DOHH2 (cell line): ENCODE measurements around the gene RPTOR.

ENCODE experiments used
- EZH2phosphoT487 ChIP-seq: fragments of 200-600 bp; sonication (generic); IDR thresholded peaks from 2 replicates; pipeline ENCODE4 v1.6.1; 2017; ENCODE audit warnings: borderline replicate concordance, mild to moderate bottlenecking, antibody characterized with exemption, low read length, moderate library complexity, mixed read lengths
- TF ChIP-seq, protein P1 (sequence below): fragments of 200-600 bp; sonication (generic); IDR thresholded peaks from one replicate; pipeline ENCODE4 v1.5.1; 2014; ENCODE audit warnings: antibody characterized with exemption, mild to moderate bottlenecking, low read depth, low read length; ENCODE audit not compliant: poor library complexity, severe bottlenecking

DNA sequence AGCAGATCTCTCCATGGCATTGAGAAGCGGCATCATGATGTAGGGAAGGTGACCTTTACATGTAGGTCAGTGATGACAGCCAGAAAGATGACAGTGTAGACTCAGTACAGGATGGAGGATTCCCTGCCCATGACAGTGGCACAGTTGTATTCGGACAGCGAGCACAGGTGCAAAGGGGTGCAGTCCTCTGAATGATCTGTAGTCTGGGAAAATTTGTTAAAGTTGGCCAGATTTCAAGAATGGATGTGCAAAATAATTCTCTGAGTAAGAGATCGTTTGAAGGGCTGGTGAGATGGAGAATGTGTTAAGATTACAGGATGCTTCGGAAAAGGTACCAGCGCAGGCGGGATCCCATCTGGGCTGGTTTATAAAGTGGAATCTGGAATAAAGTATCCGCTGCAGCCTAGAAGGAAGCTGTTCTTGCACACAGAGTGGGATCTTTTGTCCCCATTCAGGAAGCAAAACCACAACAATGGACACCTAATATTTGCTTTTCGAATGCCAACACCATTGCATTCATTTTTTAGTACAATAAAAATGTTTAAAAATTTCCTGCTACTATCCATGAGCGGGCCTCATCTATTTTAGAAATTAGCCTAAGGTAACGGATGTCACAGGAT is 101.2 kb downstream of the RPTOR start:
- TF ChIP-seq, protein P1, sequence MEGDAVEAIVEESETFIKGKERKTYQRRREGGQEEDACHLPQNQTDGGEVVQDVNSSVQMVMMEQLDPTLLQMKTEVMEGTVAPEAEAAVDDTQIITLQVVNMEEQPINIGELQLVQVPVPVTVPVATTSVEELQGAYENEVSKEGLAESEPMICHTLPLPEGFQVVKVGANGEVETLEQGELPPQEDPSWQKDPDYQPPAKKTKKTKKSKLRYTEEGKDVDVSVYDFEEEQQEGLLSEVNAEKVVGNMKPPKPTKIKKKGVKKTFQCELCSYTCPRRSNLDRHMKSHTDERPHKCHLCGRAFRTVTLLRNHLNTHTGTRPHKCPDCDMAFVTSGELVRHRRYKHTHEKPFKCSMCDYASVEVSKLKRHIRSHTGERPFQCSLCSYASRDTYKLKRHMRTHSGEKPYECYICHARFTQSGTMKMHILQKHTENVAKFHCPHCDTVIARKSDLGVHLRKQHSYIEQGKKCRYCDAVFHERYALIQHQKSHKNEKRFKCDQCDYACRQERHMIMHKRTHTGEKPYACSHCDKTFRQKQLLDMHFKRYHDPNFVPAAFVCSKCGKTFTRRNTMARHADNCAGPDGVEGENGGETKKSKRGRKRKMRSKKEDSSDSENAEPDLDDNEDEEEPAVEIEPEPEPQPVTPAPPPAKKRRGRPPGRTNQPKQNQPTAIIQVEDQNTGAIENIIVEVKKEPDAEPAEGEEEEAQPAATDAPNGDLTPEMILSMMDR: no peak
- TF ChIP-seq EZH2phosphoT487: no peak
